Stimulated activated CD8-positive, alpha-beta memory T cell treated with anti-CD3 and anti-CD28 coated beads, Interleukin-12 subunit alpha, Interleukin-12 subunit beta, amount 100 ng/mL, for 1 hour (primary cell): ENCODE data around the gene UGT8.
"Not testable (repeated sequence)": the region's sequence is repeated elsewhere in the genome, so short reads cannot be mapped to it uniquely, and the experiment has no call there.

Source experiments
- DNase-seq: peaks from one replicate; pipeline ENCODE4 v3.0.0-alpha.2; 2020; ENCODE audit warnings: low read depth

Gene UGT8

DNA sequence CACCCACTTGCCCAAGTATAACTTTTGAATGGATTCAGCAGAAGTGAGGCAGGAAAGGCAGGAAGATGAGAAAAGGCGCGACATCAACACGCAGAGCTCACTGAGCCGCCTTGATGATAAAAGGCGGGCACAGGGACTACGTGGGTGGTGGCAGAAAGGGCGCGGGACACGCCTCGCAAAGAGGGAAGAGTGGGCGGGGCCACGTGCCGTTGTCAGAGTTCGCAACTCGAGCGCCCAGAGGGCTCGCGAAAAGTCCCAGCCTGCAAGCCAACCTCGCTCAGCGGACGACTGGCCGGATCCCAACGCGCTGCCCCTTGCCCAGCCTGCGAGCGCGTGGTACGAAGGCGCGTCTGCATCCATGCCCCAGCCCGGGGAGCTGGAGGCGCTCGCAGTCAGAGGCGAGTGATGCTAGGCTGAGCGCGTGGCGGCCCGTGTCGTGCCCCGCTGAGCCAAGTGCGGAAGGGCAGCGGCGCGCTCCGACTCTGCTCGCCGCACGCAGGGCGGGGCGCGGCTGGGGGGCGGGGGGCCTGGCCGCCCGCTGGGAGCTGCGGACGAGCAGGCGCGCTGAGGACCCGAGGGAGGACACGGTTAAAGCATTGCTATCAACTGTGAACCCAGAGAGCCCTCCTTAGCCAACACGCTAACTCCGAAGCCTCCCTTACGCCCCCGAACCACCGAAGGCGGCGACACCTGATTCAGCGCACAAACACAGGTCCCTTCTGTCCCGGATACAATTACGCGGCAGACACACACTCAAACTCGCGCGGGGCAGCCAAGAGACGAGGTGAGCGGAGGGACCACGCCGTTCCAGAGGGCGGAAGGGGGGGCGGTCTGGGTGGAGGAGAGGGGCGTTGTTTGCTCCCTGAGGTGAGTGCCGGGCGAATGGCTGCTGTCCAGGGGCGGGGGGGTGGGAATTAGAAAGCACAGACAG, at the start of gene UGT8:
Gene UGT8, plus strand, starts transcription at position 617 of the 931 bp plus-strand sequence. CDS start 24,074 bp downstream, outside the sequence.
- no peak for DNase-seq

- no peak for DNase-seq
These were observed 49.0 kb upstream of the UGT8 start for GRCh38 chr4:114549638-114550037.

- no peak for DNase-seq
These were observed 40.1 kb upstream of the UGT8 start for GRCh38 chr4:114558446-114559020.

- DNase-seq, result no peak
These were observed 37.0 kb upstream of the UGT8 start for GRCh38 chr4:114561590-114561989.

GRCh38 chr4:114562176-114562904, 36.3 kb upstream of the UGT8 start:
- DNase-seq, result no peak

GRCh38 chr4:114563536-114564315, 34.9 kb upstream of the UGT8 start:
- no peak for DNase-seq

DNA sequence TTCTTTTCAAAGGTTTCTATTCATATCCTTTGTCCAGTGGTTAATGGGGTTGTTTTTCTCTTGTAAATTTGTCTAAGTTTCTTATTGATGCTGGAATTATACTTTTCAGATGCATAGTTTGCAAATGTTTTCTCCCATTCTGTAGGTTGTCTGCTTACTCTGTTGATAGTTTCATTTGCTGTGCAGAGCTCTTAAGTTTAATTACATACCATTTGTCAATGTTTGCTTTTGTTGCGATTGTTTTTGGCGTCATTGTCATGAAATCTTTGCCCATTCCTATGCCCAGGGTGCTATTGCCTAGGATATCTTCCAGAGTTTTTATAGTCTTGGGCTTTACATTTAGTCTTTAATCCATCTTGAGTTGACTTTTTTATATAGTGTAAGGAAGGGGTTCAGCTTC, 21.2 kb upstream of the UGT8 start:
- DNase-seq, result no peak

GRCh38 chr4:114582621-114583020, 16.0 kb upstream of the UGT8 start:
- DNase-seq, result no peak

- no peak for DNase-seq
These were observed 10.3 kb upstream of the UGT8 start for GRCh38 chr4:114588305-114588704.

- DNase-seq, result not testable (repeated sequence)
These were observed 8.2 kb upstream of the UGT8 start for GRCh38 chr4:114590360-114590759.

- DNase-seq, result no peak
These were observed 5.1 kb upstream of the UGT8 start for GRCh38 chr4:114593526-114593925.

- DNase-seq, result no peak
These were observed 3.4 kb upstream of the UGT8 start for GRCh38 chr4:114595207-114595606.

DNA sequence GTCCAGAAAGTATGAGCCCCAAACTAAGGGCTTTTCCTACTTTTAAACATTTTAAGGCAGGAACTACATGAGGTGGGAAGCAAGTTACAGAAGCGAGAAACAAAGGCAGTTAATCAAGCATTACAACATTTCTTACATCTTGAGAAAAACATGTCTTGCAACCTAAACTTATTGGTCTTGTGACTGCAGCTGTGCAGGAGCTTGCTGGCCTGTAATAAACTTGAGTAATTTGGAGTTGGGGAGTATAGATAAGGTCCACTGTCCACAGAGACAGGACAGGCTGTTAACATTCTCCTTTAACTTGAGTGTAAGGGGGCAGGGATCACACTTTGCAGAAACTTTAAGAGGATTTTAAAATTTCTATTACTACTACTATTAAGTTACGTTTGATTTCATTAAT, 2.7 kb upstream of the UGT8 start:
- DNase-seq, result no peak

- no peak for DNase-seq
These were observed 1.0 kb upstream of the UGT8 start for GRCh38 chr4:114597410-114598115.

DNA sequence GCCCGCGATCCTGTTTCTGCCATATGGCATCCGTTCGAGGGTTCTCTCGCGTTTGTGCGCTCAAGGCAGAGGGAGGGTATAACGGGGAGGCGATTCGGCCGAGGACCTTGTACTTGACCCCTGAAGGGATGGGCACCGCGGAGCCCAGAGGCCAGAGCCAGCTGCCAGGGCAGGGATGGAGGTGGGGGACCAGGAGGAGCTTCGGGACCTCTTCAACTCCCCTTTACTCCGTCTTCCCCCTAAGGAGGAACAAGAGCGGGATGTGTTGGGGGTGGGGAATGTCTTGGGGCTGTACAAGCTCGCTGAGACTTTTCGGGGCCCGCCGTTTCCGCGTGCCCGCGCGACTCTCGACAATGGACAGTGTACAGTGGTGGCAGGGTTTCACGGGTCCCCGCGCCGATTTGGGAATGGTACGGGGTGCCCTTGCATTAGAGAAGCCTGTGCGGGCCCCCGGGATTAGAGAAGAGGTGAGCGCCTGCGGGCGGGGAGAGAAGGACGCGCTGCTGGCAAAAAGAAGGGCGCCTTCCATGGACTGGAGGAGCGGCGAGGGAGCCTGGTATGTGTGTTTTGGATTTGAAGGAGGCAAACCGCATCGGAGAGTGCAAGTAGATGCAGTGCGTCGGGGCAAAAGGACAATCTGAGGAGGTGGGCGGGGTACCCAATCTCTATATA, 760 bp downstream of the UGT8 start:
- DNase-seq, result no peak

DNA sequence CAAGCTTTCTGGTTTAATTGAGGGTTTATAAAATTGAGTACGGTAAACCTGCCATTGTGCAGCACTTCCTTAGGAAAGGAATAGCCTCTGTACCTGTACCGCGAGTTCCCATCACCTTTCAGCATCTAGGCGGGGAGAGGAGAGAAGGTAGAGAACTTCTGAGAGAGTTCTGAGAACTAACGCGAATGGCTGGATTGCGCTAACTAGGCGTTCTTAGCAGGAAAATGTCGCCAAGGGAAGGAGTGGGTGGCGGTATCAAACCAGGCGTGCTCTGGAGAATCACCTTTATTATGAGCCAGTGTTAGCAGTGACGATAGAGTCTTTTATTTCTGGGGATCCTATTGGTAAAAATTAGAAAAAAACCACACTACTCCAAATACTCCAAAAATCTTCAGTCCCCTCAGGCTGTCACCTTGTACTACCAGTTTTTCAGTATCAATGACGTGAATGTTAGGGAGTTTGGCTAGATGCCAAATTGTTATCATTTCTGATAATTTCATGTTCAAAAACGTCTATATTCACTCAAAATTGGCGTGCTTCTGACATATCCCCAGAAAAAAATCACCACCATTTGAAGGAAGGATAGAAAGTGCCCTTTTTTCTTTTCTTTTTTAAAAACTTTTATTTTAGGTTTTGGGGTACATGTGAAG, 1.4 kb downstream of the UGT8 start:
- DNase-seq, result no peak

DNA sequence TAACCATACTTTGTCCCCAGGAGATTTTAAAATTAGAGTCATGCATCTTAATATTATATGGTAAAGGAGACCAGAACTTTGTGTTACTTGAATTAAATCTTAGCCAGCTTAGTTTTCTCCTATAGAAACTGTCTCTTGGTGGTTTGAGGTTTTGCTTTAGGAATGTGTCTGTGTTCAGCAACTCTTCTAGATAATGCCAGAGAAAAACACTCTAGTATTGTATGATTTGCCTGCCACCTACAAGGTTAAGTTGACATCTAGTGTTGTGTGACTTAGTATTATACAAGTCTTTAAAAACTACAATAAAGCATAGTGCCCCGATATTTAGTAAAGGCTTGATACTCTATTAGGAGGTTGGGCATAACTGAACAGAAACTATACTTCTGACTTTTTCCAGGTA, 2.1 kb downstream of the UGT8 start:
- DNase-seq, result no peak

GRCh38 chr4:114601304-114602052, 2.9 kb downstream of the UGT8 start:
- DNase-seq, result no peak

DNA sequence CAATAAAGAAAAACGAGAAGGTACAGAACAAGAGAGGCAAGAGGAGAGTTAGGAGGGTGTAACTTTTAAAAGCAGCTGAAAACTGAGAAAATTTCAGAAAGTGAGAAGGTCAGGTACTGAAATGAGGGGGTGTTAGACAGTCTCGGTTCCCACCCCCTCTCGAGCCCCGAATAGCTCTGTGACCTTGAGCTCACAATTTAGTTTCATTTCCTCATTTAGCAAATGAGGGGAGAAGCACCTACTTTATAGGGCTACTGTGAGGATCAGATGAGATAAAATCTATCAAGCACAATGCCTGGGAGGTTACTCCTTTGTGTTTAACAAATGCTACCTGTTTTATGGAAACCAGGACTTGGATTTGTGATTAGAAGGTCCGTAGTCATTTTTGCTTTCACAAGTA, 4.9 kb downstream of the UGT8 start:
- DNase-seq, result no peak

DNA sequence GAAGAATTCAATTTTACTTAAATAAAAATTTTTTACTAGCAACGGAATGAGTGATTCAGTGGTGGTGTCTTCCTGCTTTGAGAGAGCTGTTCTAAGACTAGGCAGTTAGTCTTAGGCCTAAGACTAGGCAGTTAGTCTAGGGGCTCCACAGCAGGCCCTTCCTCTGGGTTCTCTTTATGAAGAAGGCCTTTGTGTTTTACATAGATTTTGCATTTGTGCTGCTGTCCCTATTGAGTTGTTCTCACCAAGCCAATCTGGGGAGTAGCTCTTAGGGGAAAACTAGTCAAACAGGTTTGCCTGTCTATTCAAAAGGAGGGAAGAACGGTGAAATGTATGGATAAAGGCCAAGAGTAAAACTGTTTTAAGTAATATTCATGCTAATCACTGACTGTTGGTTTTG, 7.6 kb downstream of the UGT8 start:
- DNase-seq, result no peak
